A549 (cell line): ENCODE measurements around the gene MRPS9.

ENCODE experiments used
- CBX2 ChIP-seq: fragments of 200-600 bp; sonication (generic); IDR thresholded peaks from 2 replicates; pipeline ENCODE4 v1.6.1; 2016; ENCODE audit warnings: low read depth, mild to moderate bottlenecking, borderline replicate concordance
- EHMT2 ChIP-seq: fragments of 200-600 bp; sonication (generic); IDR thresholded peaks from 2 replicates; pipeline ENCODE4 v1.6.1; 2016; ENCODE audit warnings: antibody characterized with exemption, low read depth, mild to moderate bottlenecking, moderate library complexity
- EP300 ChIP-seq, 2 experiments: fragments of >200 bp; sonication (Bioruptor Twin); formaldehyde crosslinking; IDR thresholded peaks; 2 replicates in 1 of 2; 3 replicates in 1 of 2; pipeline ENCODE4 v1.6.1; 2016 to 2017
- ESRRA ChIP-seq: fragments of 150-350 bp; IDR thresholded peaks from 2 replicates; pipeline ENCODE4 v1.6.1; 2014; ENCODE audit warnings: mild to moderate bottlenecking, low read length, borderline replicate concordance
- FOSL2 ChIP-seq, 2 experiments: fragments of 450-650 bp in 1 of 2; fragments of >200 bp in 1 of 2; sonication (Bioruptor Twin) in 1 of 2; formaldehyde crosslinking; IDR thresholded peaks; 2 replicates each; pipeline versions ENCODE4 v1.5.0 to v1.6.1; 2016 to 2020; ENCODE audit warnings: mild to moderate bottlenecking in 1 of 2, moderate library complexity in 1 of 2
- KDM1A ChIP-seq: fragments of 200-600 bp; sonication (generic); IDR thresholded peaks from 2 replicates; pipeline ENCODE4 v1.6.1; 2016; ENCODE audit warnings: low read depth, mild to moderate bottlenecking
- POLR2A ChIP-seq: IDR thresholded peaks from 2 replicates; pipeline ENCODE4 v1.6.1; 2012; ENCODE audit warnings: mild to moderate bottlenecking, low read length
- RAD21 ChIP-seq, 2 experiments: fragments of >200 bp in 1 of 2; sonication (Bioruptor Twin) in 1 of 2; formaldehyde crosslinking in 1 of 2; IDR thresholded peaks in 1 of 2; conservative IDR thresholded peaks in 1 of 2; 2 replicates in 1 of 2; 3 replicates in 1 of 2; pipeline ENCODE4 v1.6.1; 2012 to 2018; ENCODE audit warnings: inconsistent platforms in 1 of 2
- SMC3 ChIP-seq: fragments of >200 bp; sonication (Bioruptor Twin); formaldehyde crosslinking; IDR thresholded peaks from 3 replicates; pipeline ENCODE4 v1.6.1; 2018; ENCODE audit warnings: inconsistent platforms
- SREBF2 ChIP-seq: fragments of 450-650 bp; IDR thresholded peaks from 2 replicates; pipeline ENCODE4 v1.6.1; 2014; ENCODE audit warnings: mild to moderate bottlenecking, moderate library complexity
- TP53 ChIP-seq: fragments of 250-450 bp; sonication (Bioruptor Pico); IDR thresholded peaks from 2 replicates; pipeline ENCODE4 v1.5.0; 2021; ENCODE audit warnings: mild to moderate bottlenecking, moderate library complexity
- ZFP36 ChIP-seq: fragments of 450-650 bp; IDR thresholded peaks from 2 replicates; pipeline ENCODE4 v1.6.1; 2014; ENCODE audit warnings: borderline replicate concordance; ENCODE audit not compliant: partially characterized antibody
- TF ChIP-seq, protein P1 (sequence below): fragments of >200 bp; sonication (Bioruptor Twin); formaldehyde crosslinking; IDR thresholded peaks from 3 replicates; pipeline ENCODE4 v1.5.1; 2016
- TF ChIP-seq, protein P2 (sequence below): fragments of 200-600 bp; sonication (generic); IDR thresholded peaks from 2 replicates; pipeline ENCODE4 v1.6.1; 2016; ENCODE audit warnings: antibody characterized with exemption, mild to moderate bottlenecking, moderate library complexity

DNA sequence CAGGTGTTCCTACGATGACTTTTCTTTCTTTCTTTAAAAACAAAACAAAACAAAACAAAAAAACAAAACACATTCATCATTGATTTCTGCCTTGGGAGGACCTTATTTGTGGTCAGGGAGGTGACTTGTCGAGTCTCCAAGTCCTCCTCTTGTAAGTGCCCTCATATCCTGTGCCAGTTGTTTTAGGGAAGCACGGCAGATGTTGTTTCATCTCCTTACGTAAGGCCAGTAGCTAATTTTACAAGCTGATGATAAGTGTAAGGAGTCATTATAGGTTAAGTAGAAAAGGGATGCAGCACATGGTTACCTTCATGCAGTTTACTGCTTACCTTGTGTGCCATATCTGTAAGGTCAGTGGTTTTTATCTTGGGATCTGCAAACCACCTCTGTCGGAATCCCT, 52.2 kb downstream of the MRPS9 start:
- TF ChIP-seq ZFP36 (no peak), RAD21 (conservative IDR thresholded peaks at IDR 0.05 in 1 of 2, IDR thresholded peaks at IDR 0.05 in 1 of 2) (no peak), EP300 (IDR thresholded peaks at IDR 0.05) (no peak), EHMT2 (no peak), SREBF2 (no peak), SMC3 (no peak), POLR2A (no peak), TP53 (CRISPR knock-in tag) (no peak), FOSL2 (IDR thresholded peaks at IDR 0.05) (no peak), FOSL2 (CRISPR knock-in tag; IDR thresholded peaks at IDR 0.05) (no peak), KDM1A (no peak), CBX2 (no peak), ESRRA (no peak)
- TF ChIP-seq, protein P1, sequence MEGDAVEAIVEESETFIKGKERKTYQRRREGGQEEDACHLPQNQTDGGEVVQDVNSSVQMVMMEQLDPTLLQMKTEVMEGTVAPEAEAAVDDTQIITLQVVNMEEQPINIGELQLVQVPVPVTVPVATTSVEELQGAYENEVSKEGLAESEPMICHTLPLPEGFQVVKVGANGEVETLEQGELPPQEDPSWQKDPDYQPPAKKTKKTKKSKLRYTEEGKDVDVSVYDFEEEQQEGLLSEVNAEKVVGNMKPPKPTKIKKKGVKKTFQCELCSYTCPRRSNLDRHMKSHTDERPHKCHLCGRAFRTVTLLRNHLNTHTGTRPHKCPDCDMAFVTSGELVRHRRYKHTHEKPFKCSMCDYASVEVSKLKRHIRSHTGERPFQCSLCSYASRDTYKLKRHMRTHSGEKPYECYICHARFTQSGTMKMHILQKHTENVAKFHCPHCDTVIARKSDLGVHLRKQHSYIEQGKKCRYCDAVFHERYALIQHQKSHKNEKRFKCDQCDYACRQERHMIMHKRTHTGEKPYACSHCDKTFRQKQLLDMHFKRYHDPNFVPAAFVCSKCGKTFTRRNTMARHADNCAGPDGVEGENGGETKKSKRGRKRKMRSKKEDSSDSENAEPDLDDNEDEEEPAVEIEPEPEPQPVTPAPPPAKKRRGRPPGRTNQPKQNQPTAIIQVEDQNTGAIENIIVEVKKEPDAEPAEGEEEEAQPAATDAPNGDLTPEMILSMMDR: no peak
- TF ChIP-seq, protein P2, sequence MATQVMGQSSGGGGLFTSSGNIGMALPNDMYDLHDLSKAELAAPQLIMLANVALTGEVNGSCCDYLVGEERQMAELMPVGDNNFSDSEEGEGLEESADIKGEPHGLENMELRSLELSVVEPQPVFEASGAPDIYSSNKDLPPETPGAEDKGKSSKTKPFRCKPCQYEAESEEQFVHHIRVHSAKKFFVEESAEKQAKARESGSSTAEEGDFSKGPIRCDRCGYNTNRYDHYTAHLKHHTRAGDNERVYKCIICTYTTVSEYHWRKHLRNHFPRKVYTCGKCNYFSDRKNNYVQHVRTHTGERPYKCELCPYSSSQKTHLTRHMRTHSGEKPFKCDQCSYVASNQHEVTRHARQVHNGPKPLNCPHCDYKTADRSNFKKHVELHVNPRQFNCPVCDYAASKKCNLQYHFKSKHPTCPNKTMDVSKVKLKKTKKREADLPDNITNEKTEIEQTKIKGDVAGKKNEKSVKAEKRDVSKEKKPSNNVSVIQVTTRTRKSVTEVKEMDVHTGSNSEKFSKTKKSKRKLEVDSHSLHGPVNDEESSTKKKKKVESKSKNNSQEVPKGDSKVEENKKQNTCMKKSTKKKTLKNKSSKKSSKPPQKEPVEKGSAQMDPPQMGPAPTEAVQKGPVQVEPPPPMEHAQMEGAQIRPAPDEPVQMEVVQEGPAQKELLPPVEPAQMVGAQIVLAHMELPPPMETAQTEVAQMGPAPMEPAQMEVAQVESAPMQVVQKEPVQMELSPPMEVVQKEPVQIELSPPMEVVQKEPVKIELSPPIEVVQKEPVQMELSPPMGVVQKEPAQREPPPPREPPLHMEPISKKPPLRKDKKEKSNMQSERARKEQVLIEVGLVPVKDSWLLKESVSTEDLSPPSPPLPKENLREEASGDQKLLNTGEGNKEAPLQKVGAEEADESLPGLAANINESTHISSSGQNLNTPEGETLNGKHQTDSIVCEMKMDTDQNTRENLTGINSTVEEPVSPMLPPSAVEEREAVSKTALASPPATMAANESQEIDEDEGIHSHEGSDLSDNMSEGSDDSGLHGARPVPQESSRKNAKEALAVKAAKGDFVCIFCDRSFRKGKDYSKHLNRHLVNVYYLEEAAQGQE: no peak
